Peyer's patch (tissue), 4 donors: Measurements from ENCODE around the gene LCP1. TPM values are rescaled to one million over a fixed set of nuclear protein-coding genes. Genes with fewer than 3 reads are reported as not detected.

ENCODE experiments used
- DNase-seq, 3 donors: peaks; one replicate each; pipeline ENCODE4 v3.0.0-alpha.2; 2017 to 2019
- H3K27ac ChIP-seq, 4 donors: fragments of 200-600 bp; sonication (generic); one replicate each; pipeline ENCODE4 v1.5.1; 2016 to 2019
- H3K27me3 ChIP-seq, 2 donors: fragments of 200-600 bp; sonication (generic); one replicate each; pipeline ENCODE4 v1.5.1; 2019
- H3K36me3 ChIP-seq, 3 donors: fragments of 200-600 bp; sonication (generic); one replicate each; pipeline ENCODE4 v1.5.1; 2016 to 2019
- H3K4me1 ChIP-seq, 4 donors: fragments of 200-600 bp; sonication (generic); one replicate each; pipeline ENCODE4 v1.5.1; 2016 to 2019
- H3K4me3 ChIP-seq, 4 donors: fragments of 200-600 bp; sonication (generic); 1 replicate in 3 of 4; 2 replicates in 1 of 4; pipeline ENCODE4 v1.5.1; 2016 to 2019; ENCODE audit warnings: mild to moderate bottlenecking in 1 of 4
- H3K9me3 ChIP-seq, 4 donors: fragments of 200-600 bp; sonication (generic); one replicate each; pipeline ENCODE4 v1.5.1; 2016 to 2019; ENCODE audit warnings: mild to moderate bottlenecking in 1 of 4
- POLR2A ChIP-seq, 2 donors: fragments of 450-650 bp; IDR thresholded peaks; one replicate each; pipeline ENCODE4 v1.5.1; 2017; ENCODE audit warnings: antibody characterized with exemption in 2 of 2, mild to moderate bottlenecking in 2 of 2, moderate library complexity in 2 of 2
- total RNA-seq, 4 donors: library from RNA; depleted of rRNA; stranded (reverse); fragments of >200 nt; gene quantifications; one replicate each; pipeline ENCODE4 v1.1.0, GENCODE V29; 2016
- TF ChIP-seq, protein P1 (sequence below), 6 experiments: fragments of 450-650 bp in 4 of 6; fragments of 200-600 bp in 2 of 6; sonication (generic) in 1 of 6; IDR thresholded peaks; one replicate each; pipeline ENCODE4 v1.5.1; 2017 to 2019; ENCODE audit warnings: antibody characterized with exemption in 6 of 6, mild to moderate bottlenecking in 3 of 6, moderate library complexity in 1 of 6

Gene LCP1
- total RNA-seq, 4 donors from 2014 or later: 11.1 to 167 (median 19.2) TPM

DNA sequence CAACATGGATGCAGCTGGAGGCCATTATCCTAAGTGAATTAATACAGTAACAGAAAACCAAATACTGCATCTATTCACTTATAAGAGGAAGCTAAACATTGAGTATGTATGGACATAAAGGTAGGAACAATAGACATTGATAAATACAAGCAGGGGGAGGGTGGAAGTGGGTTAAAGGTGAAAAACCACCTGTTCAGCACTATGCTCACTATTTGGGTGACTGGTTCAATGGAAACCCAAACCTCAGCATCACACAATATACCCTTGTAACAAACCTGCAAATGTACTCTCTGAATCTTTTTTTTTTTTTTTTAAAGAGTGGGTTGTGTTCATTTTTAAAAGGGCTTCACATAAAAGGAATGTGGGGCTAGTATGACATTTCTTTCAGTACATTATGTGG is 50.3 kb downstream of the LCP1 start:
- peaks cover 0 to 15% (median 0%) of the 10 kb centered on the region in 3 donors for H3K36me3 ChIP-seq
- no peaks in the 10 kb centered on the region for H3K9me3 ChIP-seq
- H3K4me3 ChIP-seq: no peak overlapping the region
- no peak for DNase-seq
- no peaks in the 10 kb centered on the region for H3K27me3 ChIP-seq
- H3K4me1 ChIP-seq: no peaks in the 10 kb centered on the region
- TF ChIP-seq, protein P1, sequence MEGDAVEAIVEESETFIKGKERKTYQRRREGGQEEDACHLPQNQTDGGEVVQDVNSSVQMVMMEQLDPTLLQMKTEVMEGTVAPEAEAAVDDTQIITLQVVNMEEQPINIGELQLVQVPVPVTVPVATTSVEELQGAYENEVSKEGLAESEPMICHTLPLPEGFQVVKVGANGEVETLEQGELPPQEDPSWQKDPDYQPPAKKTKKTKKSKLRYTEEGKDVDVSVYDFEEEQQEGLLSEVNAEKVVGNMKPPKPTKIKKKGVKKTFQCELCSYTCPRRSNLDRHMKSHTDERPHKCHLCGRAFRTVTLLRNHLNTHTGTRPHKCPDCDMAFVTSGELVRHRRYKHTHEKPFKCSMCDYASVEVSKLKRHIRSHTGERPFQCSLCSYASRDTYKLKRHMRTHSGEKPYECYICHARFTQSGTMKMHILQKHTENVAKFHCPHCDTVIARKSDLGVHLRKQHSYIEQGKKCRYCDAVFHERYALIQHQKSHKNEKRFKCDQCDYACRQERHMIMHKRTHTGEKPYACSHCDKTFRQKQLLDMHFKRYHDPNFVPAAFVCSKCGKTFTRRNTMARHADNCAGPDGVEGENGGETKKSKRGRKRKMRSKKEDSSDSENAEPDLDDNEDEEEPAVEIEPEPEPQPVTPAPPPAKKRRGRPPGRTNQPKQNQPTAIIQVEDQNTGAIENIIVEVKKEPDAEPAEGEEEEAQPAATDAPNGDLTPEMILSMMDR (IDR thresholded peaks at IDR 0.05): no peak
- no peak for TF ChIP-seq POLR2A (IDR thresholded peaks at IDR 0.05)
- H3K27ac ChIP-seq: no peak overlapping the region

DNA sequence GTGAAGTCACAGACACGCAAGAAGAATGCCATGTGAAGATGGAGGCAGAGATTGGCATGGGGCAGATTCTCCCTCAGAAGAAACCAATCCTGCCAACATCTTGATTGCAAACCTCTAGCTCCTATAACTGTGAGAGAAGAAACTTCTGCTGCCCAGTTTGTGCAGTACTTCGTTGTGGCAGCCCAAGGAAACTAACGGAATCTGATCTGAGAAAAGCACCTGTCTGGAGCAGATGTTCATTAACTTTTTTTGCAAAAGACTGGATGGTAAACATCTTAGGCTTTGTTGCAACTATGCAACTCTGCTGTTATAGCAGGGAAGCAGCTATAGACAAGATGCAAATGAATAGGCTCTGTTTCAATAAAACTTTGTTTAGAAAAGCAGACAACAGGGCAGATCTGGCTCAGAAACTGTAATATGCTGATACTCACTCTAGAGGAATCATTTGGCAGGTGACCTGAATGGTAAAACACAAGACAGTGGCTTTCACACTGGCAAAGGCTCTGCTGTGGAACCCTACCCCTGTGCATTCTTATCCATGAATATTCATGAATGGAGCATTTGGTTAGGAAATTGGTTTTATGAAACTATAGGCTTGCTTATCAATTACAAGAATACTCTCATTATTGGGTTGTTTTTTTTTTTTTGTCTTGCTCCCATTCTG is 51.9 kb downstream of the LCP1 start:
- no peaks in the 10 kb centered on the region for H3K9me3 ChIP-seq
- no peaks in the 10 kb centered on the region for H3K4me1 ChIP-seq
- no peaks in the 10 kb centered on the region for H3K27me3 ChIP-seq
- TF ChIP-seq, protein P1 (IDR thresholded peaks at IDR 0.05): no peak
- no peak for TF ChIP-seq POLR2A (IDR thresholded peaks at IDR 0.05)
- DNase-seq: no peak
- H3K4me3 ChIP-seq: no peak overlapping the region
- H3K27ac ChIP-seq: no peak overlapping the region
- H3K36me3 ChIP-seq: peaks cover 0 to 15% (median 0%) of the 10 kb centered on the region in 3 donors

DNA sequence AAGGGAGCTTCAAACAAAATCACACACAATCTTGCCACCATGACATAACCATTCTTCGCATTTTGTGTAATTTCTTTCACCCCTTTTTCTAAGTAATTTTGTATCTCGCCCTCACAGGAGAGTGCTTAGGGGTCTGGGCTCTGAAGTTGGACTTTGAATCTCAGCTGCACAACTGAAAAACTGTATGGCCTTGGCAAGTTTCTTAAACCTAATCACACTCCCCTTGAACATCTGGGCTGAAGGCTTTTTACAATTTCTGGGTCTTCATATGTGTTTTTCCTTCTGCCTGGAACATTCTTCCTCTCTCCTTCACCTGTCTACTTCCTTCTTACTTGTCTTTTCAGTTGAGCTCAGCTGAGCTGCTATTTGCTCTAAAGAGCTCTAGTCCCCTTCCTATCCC is 52.9 kb downstream of the LCP1 start:
- Histone ChIP-seq H3K9me3 (no peaks in the 10 kb centered on the region), H3K27me3 (no peaks in the 10 kb centered on the region), H3K4me3 (no peak overlapping the region), H3K27ac (no peak overlapping the region), H3K4me1 (no peaks in the 10 kb centered on the region), H3K36me3 (peaks cover 0 to 15% (median 0%) of the 10 kb centered on the region in 3 donors)
- DNase-seq: no peak
- TF ChIP-seq, protein P1 (IDR thresholded peaks at IDR 0.05): no peak

DNA sequence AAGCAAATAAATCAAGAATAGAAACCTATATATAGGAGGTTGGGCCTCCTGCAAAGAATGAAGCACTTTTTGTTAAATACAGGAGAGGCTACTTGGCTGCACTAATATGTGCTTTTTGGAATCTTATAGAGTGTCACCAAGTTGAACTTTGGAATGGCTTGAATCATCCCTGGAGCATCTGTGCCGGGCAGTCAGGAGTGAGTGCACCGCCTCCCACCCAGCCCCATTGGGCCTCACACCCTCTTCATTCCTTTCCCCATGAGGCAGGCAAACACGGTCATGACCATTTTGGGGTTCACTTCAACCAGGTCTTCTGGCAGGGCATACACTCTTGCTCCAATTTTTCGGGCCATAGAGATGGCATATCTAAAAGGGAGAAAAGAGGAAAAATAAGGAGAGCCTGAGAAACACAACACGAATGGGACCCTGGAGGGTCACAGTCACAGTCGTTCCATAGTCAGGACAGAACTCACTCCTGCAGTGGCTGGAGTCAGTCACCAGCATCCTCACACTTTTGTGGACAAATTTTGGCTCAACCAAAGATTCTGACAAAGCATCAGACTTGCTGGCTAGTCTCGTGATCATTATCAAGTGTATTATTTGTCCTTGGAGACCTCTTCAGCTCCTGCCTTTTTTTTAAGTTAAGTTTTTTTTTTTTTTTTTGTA is 54.5 kb downstream of the LCP1 start:
- Histone ChIP-seq H3K9me3 (no peaks in the 10 kb centered on the region), H3K36me3 (peaks cover 0 to 15% (median 0%) of the 10 kb centered on the region in 3 donors), H3K4me1 (no peaks in the 10 kb centered on the region), H3K27ac (no peak overlapping the region), H3K27me3 (no peaks in the 10 kb centered on the region), H3K4me3 (no peak overlapping the region)
- TF ChIP-seq POLR2A (IDR thresholded peaks at IDR 0.05): no peak
- TF ChIP-seq, protein P1 (IDR thresholded peaks at IDR 0.05): no peak
- no peak for DNase-seq

DNA sequence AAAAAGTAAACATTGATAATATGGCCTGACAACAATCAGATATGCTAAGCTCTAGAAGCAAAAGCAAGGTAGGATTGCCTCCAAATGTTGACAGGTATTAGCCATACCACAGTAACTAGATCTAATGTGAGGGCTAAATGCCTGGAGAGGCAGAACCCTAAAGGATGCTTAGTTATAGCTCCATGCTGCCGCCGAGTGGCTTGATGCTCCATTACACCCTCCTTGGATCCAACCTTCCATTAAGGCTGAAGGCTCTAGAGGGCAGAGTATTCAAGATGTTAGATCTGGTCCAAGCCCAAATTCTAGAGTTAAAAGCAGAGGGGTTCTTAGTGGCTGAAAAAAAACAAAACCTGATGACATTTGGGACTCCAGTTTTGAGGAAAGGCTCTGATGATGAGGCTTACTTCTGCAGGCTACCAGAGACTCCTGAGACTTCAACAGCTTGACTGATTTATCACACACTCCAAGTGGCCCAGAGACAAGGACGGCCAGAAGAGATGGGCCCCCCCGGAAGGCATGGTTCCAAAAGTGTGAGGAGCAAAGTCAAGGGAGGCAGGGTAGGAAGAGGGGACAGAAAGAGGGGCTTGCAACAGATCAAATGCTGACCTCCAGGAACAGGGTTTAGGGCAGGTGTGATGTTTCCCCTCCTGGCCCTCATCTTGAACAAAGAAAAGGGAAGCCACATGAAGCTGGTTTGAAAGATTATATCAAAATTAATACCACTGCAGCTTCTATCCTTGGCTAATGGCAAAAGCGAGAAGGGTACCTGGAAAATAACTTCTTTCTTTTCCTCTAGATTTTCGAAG is 55.2 kb downstream of the LCP1 start:
- no peak overlapping the region for H3K27ac ChIP-seq
- no peak overlapping the region for H3K4me3 ChIP-seq
- peak; percentile 57 to 82 (median 63) for DNase-seq
- no peaks in the 10 kb centered on the region for H3K4me1 ChIP-seq
- no peaks in the 10 kb centered on the region for H3K27me3 ChIP-seq
- no peaks in the 10 kb centered on the region for H3K9me3 ChIP-seq
- H3K36me3 ChIP-seq: peaks cover 0 to 15% (median 0%) of the 10 kb centered on the region in 3 donors
- no peak for TF ChIP-seq POLR2A (IDR thresholded peaks at IDR 0.05)
- TF ChIP-seq, protein P1 (IDR thresholded peaks at IDR 0.05): peak; percentile 41 to 71 (median 62)
